Spleen (tissue), 11 donors: ENCODE data around the gene GP1BB. TPM values are rescaled to one million over a fixed set of nuclear protein-coding genes. Genes with fewer than 3 reads are reported as not detected.

ENCODE experiments used
- DNase-seq: peaks from one replicate; pipeline ENCODE4 v3.0.0-alpha.2; 2020
- H3K27ac ChIP-seq, 8 donors: fragments of 200-600 bp; sonication (generic) in 7 of 8; 1 replicate in 4 of 8; 2 replicates in 4 of 8; pipeline versions ENCODE4 v1.5.0 to v1.8.0; 2016 to 2021; ENCODE audit warnings: inconsistent platforms in 4 of 8, mild to moderate bottlenecking in 4 of 8, moderate library complexity in 1 of 8
- H3K27me3 ChIP-seq, 7 donors: fragments of 200-600 bp; sonication (generic) in 6 of 7; replicated peaks in 1 of 7; 1 replicate in 4 of 7; 2 replicates in 3 of 7; pipeline versions ENCODE4 v1.5.0 to v1.8.0; 2016 to 2021; ENCODE audit warnings: inconsistent platforms in 3 of 7, mild to moderate bottlenecking in 1 of 7
- H3K36me3 ChIP-seq, 6 donors: fragments of 200-600 bp; sonication (generic) in 5 of 6; 1 replicate in 4 of 6; 2 replicates in 2 of 6; pipeline versions ENCODE4 v1.5.0 to v1.8.0; 2016 to 2021; ENCODE audit warnings: inconsistent platforms in 2 of 6
- H3K4me1 ChIP-seq, 6 donors: fragments of 200-600 bp; sonication (generic) in 5 of 6; 1 replicate in 3 of 6; 2 replicates in 3 of 6; pipeline versions ENCODE4 v1.5.0 to v1.8.0; 2016 to 2021; ENCODE audit warnings: inconsistent platforms in 3 of 6
- H3K4me3 ChIP-seq, 8 donors: fragments of 200-600 bp; sonication (generic) in 7 of 8; 1 replicate in 4 of 8; 2 replicates in 4 of 8; pipeline versions ENCODE4 v1.5.0 to v1.8.0; 2016 to 2021; ENCODE audit warnings: inconsistent platforms in 4 of 8, mild to moderate bottlenecking in 4 of 8, moderate library complexity in 2 of 8
- H3K9me3 ChIP-seq, 8 donors: fragments of 200-600 bp; sonication (generic) in 7 of 8; 1 replicate in 4 of 8; 2 replicates in 4 of 8; pipeline versions ENCODE4 v1.5.0 to v1.8.0; 2016 to 2021; ENCODE audit warnings: inconsistent platforms in 4 of 8
- POLR2A ChIP-seq, 3 donors: fragments of 450-650 bp; IDR thresholded peaks; one replicate each; pipeline ENCODE4 v1.5.1; 2017; ENCODE audit warnings: antibody characterized with exemption in 3 of 3, mild to moderate bottlenecking in 1 of 3
- POLR2AphosphoS5 ChIP-seq, 3 donors: sonication (generic); formaldehyde crosslinking; IDR thresholded peaks; one replicate each; pipeline ENCODE4 v1.5.1; 2017; ENCODE audit warnings: antibody characterized with exemption in 3 of 3
- WGBS, 5 donors: extraction: QIAGEN DNeasy Blood & Tissue Kit in 3 of 5; methylation state at CpG; one replicate each; pipeline versions ENCODE4 v1.1.5 to v1.1.7; 2013 to 2018; 5-methylcytosine and 5-hydroxymethylcytosine counted together
- intact Hi-C: fragments of 100-400 bp; cut with DNase I; formaldehyde crosslinking; loops from one replicate; pipeline ENCODE4 v1.15.0; 2023; ENCODE audit warnings: low total_unique reads
- polyA plus RNA-seq, 3 donors: library from polyadenylated mRNA; stranded (reverse); fragments of 200-250 nt; gene quantifications; one replicate each; pipeline ENCODE4 v1.2.1, GENCODE V29; 2013
- total RNA-seq, 7 donors: library from RNA; depleted of rRNA in 3 of 7; stranded (reverse); fragments of >200 nt in 3 of 7; fragmentation: NEBNext Ultra II Directional in 4 of 7; extraction: Animal tissue kit (Norgen Biotek cat#: 25700) in 4 of 7; gene quantifications; one replicate each; pipeline versions ENCODE4 v1.1.0 to v1.2.1, GENCODE V29; 2016 to 2021
- TF ChIP-seq, protein P1 (sequence below), 11 experiments: fragments of 200-600 bp in 7 of 11; fragments of 450-650 bp in 4 of 11; sonication (generic) in 4 of 11; IDR thresholded peaks in 8 of 11; conservative IDR thresholded peaks in 3 of 11; 1 replicate in 7 of 11; 2 replicates in 4 of 11; pipeline versions ENCODE4 v1.4.0 to v1.8.0; 2016 to 2021; ENCODE audit warnings: antibody characterized with exemption in 11 of 11, inconsistent platforms in 4 of 11, mild to moderate bottlenecking in 1 of 11
- donor health status: healthy with polysubstance abuse.
- donor health status: DM: no; HTN: no; CAD: no; lungs with moderate emphysema.
- donor health status: DM: no; HTN: no; CAD: no.
- donor health status: Bipolar disorder and iron deficiency.
- donor health status: healthy.
- donor health status: DM: no; HTN: no; CAD: no.
- donor health status: DM: yes; HTN: yes; CAD: no.

GP1BB gene
- total and polyA plus RNA-seq, 10 donors: 4.2 to 25.4 (median 13.1) TPM

DNA sequence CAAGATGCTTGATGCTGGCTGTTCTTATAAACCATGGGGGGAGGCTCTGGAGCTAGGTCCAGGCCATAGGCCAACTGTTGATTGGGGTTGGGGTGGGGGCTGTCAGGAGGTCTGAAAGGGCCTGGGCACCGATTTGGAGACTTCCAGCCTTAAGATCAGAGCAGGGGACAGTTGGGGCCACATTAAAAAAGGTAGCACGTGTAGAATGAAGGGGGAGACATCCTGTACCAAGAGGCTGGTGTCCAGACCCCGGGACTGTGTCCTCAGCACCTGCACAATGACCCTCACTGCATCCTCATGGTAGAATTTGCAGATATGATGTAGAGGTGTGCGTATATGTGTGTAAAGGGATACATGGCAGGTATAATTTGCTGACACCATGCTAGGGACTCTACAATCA is 24.8 kb downstream of the GP1BB start:
- Histone ChIP-seq H3K36me3 (no peaks in the 10 kb centered on the region), H3K9me3 (no peaks in the 10 kb centered on the region), H3K27ac (no peak overlapping the region), H3K4me3 (no peak overlapping the region), H3K4me1 (peaks cover 0 to 15% (median 6%) of the 10 kb centered on the region in 6 donors), H3K27me3 (peaks cover 0 to 40% (median 4%) of the 10 kb centered on the region in 7 donors)
- WGBS, 5 donors: 71 to 92% (median 76%) methylated on average over 3 to 4 of the region's 4 CpGs
- no peak for DNase-seq
- TF ChIP-seq, protein P1, sequence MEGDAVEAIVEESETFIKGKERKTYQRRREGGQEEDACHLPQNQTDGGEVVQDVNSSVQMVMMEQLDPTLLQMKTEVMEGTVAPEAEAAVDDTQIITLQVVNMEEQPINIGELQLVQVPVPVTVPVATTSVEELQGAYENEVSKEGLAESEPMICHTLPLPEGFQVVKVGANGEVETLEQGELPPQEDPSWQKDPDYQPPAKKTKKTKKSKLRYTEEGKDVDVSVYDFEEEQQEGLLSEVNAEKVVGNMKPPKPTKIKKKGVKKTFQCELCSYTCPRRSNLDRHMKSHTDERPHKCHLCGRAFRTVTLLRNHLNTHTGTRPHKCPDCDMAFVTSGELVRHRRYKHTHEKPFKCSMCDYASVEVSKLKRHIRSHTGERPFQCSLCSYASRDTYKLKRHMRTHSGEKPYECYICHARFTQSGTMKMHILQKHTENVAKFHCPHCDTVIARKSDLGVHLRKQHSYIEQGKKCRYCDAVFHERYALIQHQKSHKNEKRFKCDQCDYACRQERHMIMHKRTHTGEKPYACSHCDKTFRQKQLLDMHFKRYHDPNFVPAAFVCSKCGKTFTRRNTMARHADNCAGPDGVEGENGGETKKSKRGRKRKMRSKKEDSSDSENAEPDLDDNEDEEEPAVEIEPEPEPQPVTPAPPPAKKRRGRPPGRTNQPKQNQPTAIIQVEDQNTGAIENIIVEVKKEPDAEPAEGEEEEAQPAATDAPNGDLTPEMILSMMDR (IDR thresholded peaks at IDR 0.05 in 8 of 11, conservative IDR thresholded peaks at IDR 0.05 in 3 of 11): no peak
- no peak for TF ChIP-seq POLR2AphosphoS5 (IDR thresholded peaks at IDR 0.05)
- TF ChIP-seq POLR2A (IDR thresholded peaks at IDR 0.05): no peak
- intact Hi-C loops: no loop called here

DNA sequence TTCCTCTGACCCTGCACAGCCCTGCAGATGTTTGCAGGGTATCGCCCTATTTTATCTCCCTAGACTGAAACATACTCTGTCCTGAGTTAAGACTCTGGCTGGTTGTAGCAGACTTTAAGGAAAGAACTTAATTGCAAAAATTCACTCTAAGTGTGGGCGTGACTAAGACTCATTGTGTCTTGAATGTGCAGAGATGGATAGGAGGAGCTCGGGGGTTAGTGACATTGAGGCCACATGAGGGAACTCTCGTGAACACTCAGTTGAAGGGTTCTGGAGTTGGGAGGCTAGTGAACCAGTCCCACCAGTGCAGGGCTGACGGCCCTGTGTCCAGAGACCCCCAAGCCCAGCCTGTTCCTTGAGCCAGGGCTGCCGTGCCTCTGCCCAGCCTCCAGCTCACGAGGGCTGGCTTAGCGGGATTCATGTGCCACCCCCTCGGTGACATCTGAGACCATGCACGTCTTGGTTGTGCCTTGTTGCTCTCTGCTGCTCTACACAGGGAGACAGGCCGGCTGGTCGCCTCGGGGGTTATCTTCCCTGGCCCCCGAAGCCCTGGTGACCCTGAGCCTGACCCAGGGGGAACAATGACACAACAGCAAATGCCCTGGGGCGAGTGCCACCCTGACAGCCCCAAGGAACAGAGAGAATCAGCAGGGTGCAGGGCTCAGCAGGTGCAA is 25.8 kb downstream of the GP1BB start:
- H3K27me3 ChIP-seq: peaks cover 0 to 50% (median 14%) of the 10 kb centered on the region in 7 donors
- WGBS, 5 donors: 78 to 88% (median 79%) methylated on average over 6 to 15 of the region's 15 CpGs
- H3K36me3 ChIP-seq: no peaks in the 10 kb centered on the region
- DNase-seq: no peak
- H3K9me3 ChIP-seq: no peaks in the 10 kb centered on the region
- peaks cover 0 to 15% (median 6%) of the 10 kb centered on the region in 6 donors for H3K4me1 ChIP-seq
- H3K27ac ChIP-seq: no peak overlapping the region
- TF ChIP-seq, protein P1 (IDR thresholded peaks at IDR 0.05 in 8 of 11, conservative IDR thresholded peaks at IDR 0.05 in 3 of 11): no peak
- no peak for TF ChIP-seq POLR2A (IDR thresholded peaks at IDR 0.05)
- TF ChIP-seq POLR2AphosphoS5 (IDR thresholded peaks at IDR 0.05): no peak
- intact Hi-C loops: no loop called here
- H3K4me3 ChIP-seq: no peak overlapping the region

DNA sequence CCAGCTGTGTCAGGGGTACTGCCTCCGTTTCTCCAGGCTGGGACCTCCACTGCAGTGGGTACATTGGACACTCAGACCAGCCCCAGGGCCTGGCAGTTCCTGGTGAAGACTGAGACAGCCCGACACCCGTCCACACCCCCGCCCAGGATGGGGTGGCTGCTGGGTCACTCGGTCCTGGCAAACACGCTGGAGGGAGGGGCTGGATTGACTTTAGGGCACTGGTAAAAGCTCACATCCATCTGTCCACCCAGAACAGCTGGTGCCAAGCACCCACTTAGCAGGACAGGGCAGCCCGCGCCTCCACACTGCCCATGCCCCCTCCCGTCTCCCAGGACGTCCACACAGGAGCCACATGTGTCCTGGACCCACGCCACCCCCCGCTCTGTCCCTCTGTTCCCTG is 26.5 kb downstream of the GP1BB start:
- no peak for TF ChIP-seq POLR2A (IDR thresholded peaks at IDR 0.05)
- TF ChIP-seq, protein P1 (IDR thresholded peaks at IDR 0.05 in 8 of 11, conservative IDR thresholded peaks at IDR 0.05 in 3 of 11): no peak
- TF ChIP-seq POLR2AphosphoS5 (IDR thresholded peaks at IDR 0.05): no peak
- Histone ChIP-seq H3K27ac (no peak overlapping the region), H3K27me3 (peaks cover 3 to 57% (median 22%) of the 10 kb centered on the region in 7 donors), H3K9me3 (no peaks in the 10 kb centered on the region), H3K4me1 (peaks cover 0 to 17% (median 10%) of the 10 kb centered on the region in 6 donors), H3K36me3 (no peaks in the 10 kb centered on the region), H3K4me3 (no peak overlapping the region)
- intact Hi-C loops: no loop called here
- 61 to 93% (median 89%) methylated on average over 4 to 12 of the region's 12 CpGs for WGBS, 5 donors
- DNase-seq: no peak
